GM10266 (cell line): ENCODE data around the gene DNAH6.
"Not testable (repeated sequence)": the region's sequence is repeated elsewhere in the genome, so short reads cannot be mapped to it uniquely, and the experiment has no call there.

Experiments used
- DNase-seq: peaks from one replicate; pipeline ENCODE4 v3.0.0; 2012; ENCODE audit errors: extremely low spot score
- TF ChIP-seq, protein P1 (sequence below): IDR thresholded peaks from 2 replicates; pipeline ENCODE4 v1.5.1; 2012; ENCODE audit warnings: mild to moderate bottlenecking, low read depth; ENCODE audit not compliant: control insufficient read depth, insufficient read depth; ENCODE audit errors: missing control alignments

Gene DNAH6

DNA sequence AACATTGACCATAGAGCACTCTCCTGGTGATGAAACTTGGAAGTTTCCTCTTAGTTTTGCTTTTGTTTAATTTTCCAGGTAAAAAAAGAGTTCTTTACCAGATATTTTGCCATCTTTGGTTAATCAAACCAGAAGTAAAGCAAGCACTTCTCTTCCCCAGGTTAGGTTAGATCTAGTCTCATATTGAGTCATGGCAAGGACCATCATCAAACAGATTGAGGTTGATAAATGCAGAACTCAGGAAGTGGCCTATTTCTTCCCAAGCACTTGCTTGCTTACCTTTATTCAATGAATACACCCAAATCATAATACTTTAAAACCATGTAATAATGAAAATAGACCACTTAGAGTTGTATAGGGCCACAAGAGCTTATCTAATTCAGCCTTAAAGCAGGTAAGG is 23.4 kb downstream of the DNAH6 start:
- TF ChIP-seq, protein P1, sequence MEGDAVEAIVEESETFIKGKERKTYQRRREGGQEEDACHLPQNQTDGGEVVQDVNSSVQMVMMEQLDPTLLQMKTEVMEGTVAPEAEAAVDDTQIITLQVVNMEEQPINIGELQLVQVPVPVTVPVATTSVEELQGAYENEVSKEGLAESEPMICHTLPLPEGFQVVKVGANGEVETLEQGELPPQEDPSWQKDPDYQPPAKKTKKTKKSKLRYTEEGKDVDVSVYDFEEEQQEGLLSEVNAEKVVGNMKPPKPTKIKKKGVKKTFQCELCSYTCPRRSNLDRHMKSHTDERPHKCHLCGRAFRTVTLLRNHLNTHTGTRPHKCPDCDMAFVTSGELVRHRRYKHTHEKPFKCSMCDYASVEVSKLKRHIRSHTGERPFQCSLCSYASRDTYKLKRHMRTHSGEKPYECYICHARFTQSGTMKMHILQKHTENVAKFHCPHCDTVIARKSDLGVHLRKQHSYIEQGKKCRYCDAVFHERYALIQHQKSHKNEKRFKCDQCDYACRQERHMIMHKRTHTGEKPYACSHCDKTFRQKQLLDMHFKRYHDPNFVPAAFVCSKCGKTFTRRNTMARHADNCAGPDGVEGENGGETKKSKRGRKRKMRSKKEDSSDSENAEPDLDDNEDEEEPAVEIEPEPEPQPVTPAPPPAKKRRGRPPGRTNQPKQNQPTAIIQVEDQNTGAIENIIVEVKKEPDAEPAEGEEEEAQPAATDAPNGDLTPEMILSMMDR: no peak
- DNase-seq: no peak

DNA sequence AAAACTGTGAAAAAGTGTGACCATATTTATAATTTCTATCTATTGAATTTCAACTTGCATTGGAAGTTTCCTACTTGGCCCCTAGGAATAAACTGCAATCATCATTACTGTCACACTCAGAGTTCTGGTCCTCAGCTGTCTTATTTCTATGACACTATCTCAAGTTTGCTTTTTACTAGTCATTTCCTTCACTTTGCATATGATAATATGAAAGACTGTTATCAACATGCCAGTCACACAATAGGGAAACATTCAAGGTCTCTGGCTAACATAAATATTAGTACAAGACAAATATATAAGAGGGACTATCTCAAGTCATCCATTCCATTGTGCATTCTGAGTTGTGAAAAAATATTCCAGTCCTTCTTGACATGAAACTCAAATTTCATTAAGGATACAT is 28.7 kb downstream of the DNAH6 start:
- TF ChIP-seq, protein P1: no peak
- DNase-seq: no peak

DNA sequence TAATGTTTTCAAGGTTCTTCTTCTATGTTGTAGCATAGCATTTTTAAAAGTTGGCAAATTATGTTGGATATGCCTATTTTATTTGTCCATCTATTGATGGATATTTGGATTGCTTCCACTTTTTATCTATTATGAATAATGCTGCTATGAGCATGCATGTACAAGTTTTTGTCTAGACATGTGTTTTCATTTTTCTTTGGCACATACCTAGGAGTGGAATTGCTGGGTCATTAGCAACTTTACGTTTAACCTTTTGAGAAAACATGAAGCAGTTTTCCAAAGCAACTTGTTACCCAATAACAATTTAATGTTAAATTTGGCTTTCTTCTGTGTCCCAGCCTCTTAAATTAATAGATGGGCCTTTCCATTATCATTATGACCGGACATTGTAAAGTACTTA is 30.3 kb downstream of the DNAH6 start:
- DNase-seq: no peak
- TF ChIP-seq, protein P1: no peak

DNA sequence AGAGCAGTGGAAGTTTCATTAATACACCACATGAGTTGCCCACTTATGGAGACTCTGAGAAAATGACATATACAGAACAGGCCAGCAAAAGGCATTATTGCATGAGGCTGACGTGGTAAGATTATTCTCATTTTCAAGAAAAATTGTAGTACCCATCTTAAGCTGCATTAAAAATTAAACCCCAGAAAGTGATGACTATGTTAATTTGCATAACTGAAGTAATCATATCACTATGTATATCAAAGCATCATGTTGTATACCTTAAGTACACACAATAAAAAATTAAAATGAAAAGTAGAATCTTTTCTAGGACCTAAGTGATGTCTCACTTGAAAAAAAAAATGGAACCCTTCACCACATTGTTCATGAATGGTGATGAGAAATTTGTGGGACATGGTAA is 32.0 kb downstream of the DNAH6 start:
- TF ChIP-seq, protein P1: no peak
- no peak for DNase-seq

DNA sequence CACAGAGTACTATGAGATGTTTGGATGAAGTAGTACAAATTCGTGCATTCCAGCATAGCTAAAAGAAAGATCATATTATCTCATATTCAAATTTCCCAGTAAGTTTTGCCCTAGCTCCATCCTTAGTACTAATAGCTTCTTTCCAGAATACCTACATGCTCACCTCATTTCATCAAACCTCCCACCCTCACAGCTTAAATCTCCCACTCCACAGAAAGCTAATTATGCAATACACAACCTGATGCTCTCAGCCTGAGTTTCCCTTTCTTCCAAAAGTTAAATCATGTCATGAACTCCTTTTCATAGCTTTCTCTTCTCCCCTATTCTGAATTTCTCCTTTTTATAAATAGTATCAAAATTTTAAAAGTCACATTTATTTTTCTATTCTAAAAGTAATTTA is 34.6 kb downstream of the DNAH6 start:
- TF ChIP-seq, protein P1: no peak
- no peak for DNase-seq

DNA sequence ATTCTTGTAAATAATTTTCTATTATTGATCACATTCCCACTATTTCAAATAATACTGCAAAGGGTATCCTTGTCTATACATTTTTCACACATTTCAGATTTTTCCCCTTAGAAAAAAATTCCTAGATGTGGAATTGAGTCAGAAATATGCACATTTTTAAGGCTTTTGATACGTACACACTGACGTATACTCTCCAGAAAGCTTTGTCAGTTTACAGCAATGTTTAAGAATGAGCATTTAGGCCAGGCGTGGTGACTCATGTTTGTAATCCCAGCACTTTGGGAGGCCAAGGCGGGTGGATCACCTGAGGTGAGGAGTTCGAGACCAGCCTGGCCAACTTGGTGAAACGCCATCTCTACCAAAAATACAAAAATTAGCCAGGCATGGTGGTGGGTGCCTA is 35.2 kb downstream of the DNAH6 start:
- DNase-seq: not testable (repeated sequence)

DNA sequence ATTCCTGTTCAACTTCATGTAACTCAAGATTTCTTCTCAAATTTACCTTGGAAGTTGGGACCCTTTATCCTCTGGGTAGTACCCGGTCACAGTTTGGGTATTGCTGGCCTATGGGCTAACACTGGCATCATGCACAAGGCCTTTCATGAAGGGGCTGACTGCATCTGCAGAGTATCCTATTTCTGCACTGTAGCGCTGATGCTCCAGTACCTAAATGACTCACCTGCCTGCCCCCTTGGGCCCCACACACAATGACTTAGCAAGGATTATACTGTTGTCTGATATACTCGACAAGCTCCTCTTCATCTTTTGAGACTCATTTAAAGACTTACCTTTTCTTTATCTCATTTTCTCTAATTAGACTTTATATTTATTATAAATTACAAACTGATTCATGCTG is 39.9 kb downstream of the DNAH6 start:
- TF ChIP-seq, protein P1: no peak
- DNase-seq: no peak

DNA sequence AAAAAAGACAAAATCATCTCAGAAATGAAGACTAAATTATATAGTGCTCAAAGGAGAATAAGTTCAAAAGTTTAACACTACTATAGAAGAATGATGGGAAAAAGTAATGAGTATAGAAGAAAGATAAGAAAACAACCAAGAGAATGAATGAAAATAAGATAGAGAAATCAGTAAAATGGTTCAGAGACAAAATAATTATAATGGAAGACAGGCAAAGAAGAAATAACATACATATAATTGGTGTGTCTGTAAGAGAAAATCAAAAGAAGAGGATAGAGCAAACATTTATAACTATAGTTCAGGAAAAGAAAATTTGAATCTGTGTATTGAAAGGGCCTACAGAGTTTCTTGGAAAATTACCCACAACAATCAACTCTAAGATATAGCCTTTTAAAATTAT is 43.5 kb downstream of the DNAH6 start:
- DNase-seq: no peak
- TF ChIP-seq, protein P1: no peak
